Keratinocyte (primary cell): ENCODE measurements around the gene H2AZ2. TPM values are rescaled to one million over a fixed set of nuclear protein-coding genes. Genes with fewer than 3 reads are reported as not detected.
"Not testable (repeated sequence)": the region's sequence is repeated elsewhere in the genome, so short reads cannot be mapped to it uniquely, and the experiment has no call there.

Source experiments
- DNase-seq: peaks from one replicate; pipeline ENCODE4 v3.0.0-alpha.2; 2011; ENCODE audit warnings: low read depth, missing footprints, low spot score
- FAIRE-seq: peaks from 2 replicates; lab custom pipeline; 2011; peaks lifted over from hg19 to GRCh38; lab: Jason Lieb, UNC
- H2AFZ ChIP-seq: 2 replicates; pipeline ENCODE4 v1.6.0; 2012; ENCODE audit warnings: low read length, control low read depth, inconsistent platforms; ENCODE audit not compliant: control insufficient read depth
- H3K27ac ChIP-seq: 2 replicates; pipeline ENCODE4 v1.5.1; 2011; ENCODE audit warnings: low read length; ENCODE audit not compliant: control insufficient read depth, insufficient read depth
- H3K27me3 ChIP-seq: 3 replicates; pipeline ENCODE4 v1.6.0; 2011; ENCODE audit warnings: low read length; ENCODE audit not compliant: control insufficient read depth, insufficient read depth; ENCODE audit errors: extremely low read depth
- H3K36me3 ChIP-seq, 2 experiments: 2 replicates in 1 of 2; 3 replicates in 1 of 2; pipeline ENCODE4 v1.5.1; 2011; ENCODE audit warnings: low read length in 2 of 2, mild to moderate bottlenecking in 1 of 2; ENCODE audit not compliant: control insufficient read depth in 2 of 2, insufficient read depth in 2 of 2; ENCODE audit errors: extremely low read depth in 1 of 2
- H3K4me1 ChIP-seq: 3 replicates; pipeline ENCODE4 v1.5.1; 2011; ENCODE audit warnings: low read length; ENCODE audit not compliant: control insufficient read depth, insufficient read depth; ENCODE audit errors: extremely low read depth
- H3K4me2 ChIP-seq: 3 replicates; pipeline ENCODE4 v1.6.0; 2011; ENCODE audit warnings: low read depth, low read length; ENCODE audit not compliant: control insufficient read depth, insufficient read depth; ENCODE audit errors: extremely low read depth
- H3K4me3 ChIP-seq, 3 experiments: fragments of 200-600 bp in 1 of 3; sonication (generic) in 1 of 3; 2 replicates in 2 of 3; 3 replicates in 1 of 3; pipeline ENCODE4 v1.5.1; 2011 to 2016; ENCODE audit warnings: low read length in 3 of 3, mild to moderate bottlenecking in 3 of 3, control low read depth in 2 of 3, inconsistent platforms in 1 of 3, low read depth in 1 of 3, mixed read lengths in 1 of 3, mixed run types in 1 of 3, moderate library complexity in 1 of 3; ENCODE audit not compliant: control insufficient read depth in 2 of 3, insufficient read depth in 2 of 3; ENCODE audit errors: extremely low read depth in 1 of 3
- H3K79me2 ChIP-seq: 2 replicates; pipeline ENCODE4 v1.6.0; 2012; ENCODE audit warnings: low read length; ENCODE audit not compliant: control insufficient read depth, insufficient read depth
- H3K9ac ChIP-seq: 3 replicates; pipeline ENCODE4 v1.6.0; 2011; ENCODE audit warnings: low read length; ENCODE audit not compliant: control insufficient read depth, insufficient read depth; ENCODE audit errors: extremely low read depth
- H3K9me1 ChIP-seq: 3 replicates; pipeline ENCODE4 v1.6.0; 2011; ENCODE audit warnings: low read length; ENCODE audit not compliant: control insufficient read depth, insufficient read depth; ENCODE audit errors: extremely low read depth
- H3K9me3 ChIP-seq: 2 replicates; pipeline ENCODE4 v1.5.1; 2012; ENCODE audit warnings: low read depth, low read length; ENCODE audit not compliant: control insufficient read depth
- H4K20me1 ChIP-seq: 3 replicates; pipeline ENCODE4 v1.6.0; 2011; ENCODE audit warnings: low read length; ENCODE audit not compliant: control insufficient read depth, insufficient read depth; ENCODE audit errors: extremely low read depth
- EZH2 ChIP-seq: IDR thresholded peaks from one replicate; pipeline ENCODE4 v1.6.1; 2012; ENCODE audit warnings: inconsistent platforms, mild to moderate bottlenecking, low read length, moderate library complexity
- dilution Hi-C: fragments of 300-500 bp; cut with MboI; formaldehyde crosslinking; loops from one replicate; pipeline ENCODE4 v1.7.0; 2020; ENCODE audit warnings: low sequenced_read_pairs; ENCODE audit not compliant: extremely low pct_ligation_motif_present
- polyA plus RNA-seq, 5 experiments: library from polyadenylated mRNA; depleted of rRNA in 3 of 5; stranded (reverse) in 3 of 5; stranded (forward) in 1 of 5; unstranded in 1 of 5; fragments of >200 nt; gene quantifications; 1 replicate in 1 of 5; 2 replicates in 3 of 5; 3 replicates in 1 of 5; pipeline versions ENCODE4 v1.2.1 to v1.2.3, GENCODE V29; 2011 to 2012; ENCODE audit warnings: missing spikeins in 2 of 5, low read depth in 1 of 5, low replicate concordance in 1 of 5
- TF ChIP-seq, protein P1 (sequence below), 3 experiments: IDR thresholded peaks in 1 of 3; conservative IDR thresholded peaks in 1 of 3; optimal IDR thresholded peaks in 1 of 3; 2 replicates in 2 of 3; 3 replicates in 1 of 3; pipeline versions ENCODE3 to v1.5.1; 2011; ENCODE audit warnings: low read length in 3 of 3, mild to moderate bottlenecking in 3 of 3, moderate library complexity in 2 of 3, control low read depth in 1 of 3, inconsistent platforms in 1 of 3; ENCODE audit not compliant: insufficient read depth in 2 of 3; ENCODE audit errors: extremely low read depth in 1 of 3

Gene H2AZ2
- polyA plus RNA-seq, 1 donor (not counting 4 experiments of a cell fraction or from before 2014, with no cell fraction given): 131 TPM

DNA sequence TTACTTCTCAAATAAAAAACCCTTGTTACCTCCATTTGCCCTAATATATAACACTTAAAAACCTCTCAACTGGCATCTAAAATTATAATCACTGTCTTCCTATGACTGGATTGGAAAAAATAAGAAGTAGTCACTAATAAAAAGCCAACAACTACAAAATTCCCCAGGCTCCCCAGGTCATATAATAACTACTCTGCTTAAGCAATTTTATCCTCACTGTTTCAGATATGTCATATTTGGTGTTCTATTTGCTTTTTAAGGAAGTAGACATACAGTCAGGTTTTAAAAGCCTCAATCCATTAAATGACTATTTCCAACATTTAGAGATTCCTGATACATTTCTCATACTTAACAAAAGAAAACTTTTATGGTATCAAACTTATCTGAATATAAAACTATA is 2.4 kb downstream of the H2AZ2 start:
- no peaks in the 10 kb centered on the region for H3K9me1 ChIP-seq
- peaks cover 67% of the 10 kb centered on the region for H3K79me2 ChIP-seq
- dilution Hi-C loops: no loop called here
- no peak overlapping the region for H3K9ac ChIP-seq
- no peak for TF ChIP-seq EZH2
- TF ChIP-seq, protein P1, sequence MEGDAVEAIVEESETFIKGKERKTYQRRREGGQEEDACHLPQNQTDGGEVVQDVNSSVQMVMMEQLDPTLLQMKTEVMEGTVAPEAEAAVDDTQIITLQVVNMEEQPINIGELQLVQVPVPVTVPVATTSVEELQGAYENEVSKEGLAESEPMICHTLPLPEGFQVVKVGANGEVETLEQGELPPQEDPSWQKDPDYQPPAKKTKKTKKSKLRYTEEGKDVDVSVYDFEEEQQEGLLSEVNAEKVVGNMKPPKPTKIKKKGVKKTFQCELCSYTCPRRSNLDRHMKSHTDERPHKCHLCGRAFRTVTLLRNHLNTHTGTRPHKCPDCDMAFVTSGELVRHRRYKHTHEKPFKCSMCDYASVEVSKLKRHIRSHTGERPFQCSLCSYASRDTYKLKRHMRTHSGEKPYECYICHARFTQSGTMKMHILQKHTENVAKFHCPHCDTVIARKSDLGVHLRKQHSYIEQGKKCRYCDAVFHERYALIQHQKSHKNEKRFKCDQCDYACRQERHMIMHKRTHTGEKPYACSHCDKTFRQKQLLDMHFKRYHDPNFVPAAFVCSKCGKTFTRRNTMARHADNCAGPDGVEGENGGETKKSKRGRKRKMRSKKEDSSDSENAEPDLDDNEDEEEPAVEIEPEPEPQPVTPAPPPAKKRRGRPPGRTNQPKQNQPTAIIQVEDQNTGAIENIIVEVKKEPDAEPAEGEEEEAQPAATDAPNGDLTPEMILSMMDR (optimal IDR thresholded peaks at IDR 0.05 in 1 of 3, IDR thresholded peaks at IDR 0.05 in 1 of 3, conservative IDR thresholded peaks at IDR 0.05 in 1 of 3; ENCODE audit: extremely low read depth in 1 of 3, insufficient read depth in 2 of 3, low read length in 3 of 3): no peak
- no peaks in the 10 kb centered on the region for H3K27me3 ChIP-seq
- peak overlapping the region in 1 of 3 experiments; percentile 9 for H3K4me3 ChIP-seq
- H3K4me2 ChIP-seq: peak overlapping the region; percentile 81
- H3K27ac ChIP-seq: no peak overlapping the region
- peaks cover 0 to 4% of the 10 kb centered on the region in 2 experiments for H3K36me3 ChIP-seq
- peaks cover 12% of the 10 kb centered on the region for H3K4me1 ChIP-seq
- no peak for DNase-seq
- no peak for FAIRE-seq
- H3K9me3 ChIP-seq: no peaks in the 10 kb centered on the region
- no peaks in the 10 kb centered on the region for H4K20me1 ChIP-seq
- H2AFZ ChIP-seq: no peak overlapping the region

DNA sequence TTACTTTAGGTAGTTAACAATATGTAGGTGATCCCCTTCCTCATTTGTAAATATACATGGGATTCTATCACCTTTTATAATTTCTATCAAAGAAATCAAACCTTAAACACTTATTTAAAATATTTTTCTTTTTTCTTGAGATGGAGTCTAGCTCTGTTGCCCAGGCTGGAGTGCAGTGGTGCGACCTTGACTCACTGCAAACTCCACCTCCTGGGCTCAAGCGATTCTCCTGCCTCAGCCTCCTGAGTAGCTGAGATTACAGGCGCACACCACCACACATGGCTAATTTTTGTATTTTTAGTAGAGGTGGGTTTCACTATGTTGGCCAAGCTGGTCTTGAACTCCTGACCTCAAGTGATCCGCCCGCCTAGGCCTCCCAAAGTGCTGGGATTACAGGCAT is 4.4 kb downstream of the H2AZ2 start:
- DNase-seq, H3K4me3 ChIP-seq, H3K36me3 ChIP-seq, dilution Hi-C loops, H4K20me1 ChIP-seq, H3K9me1 ChIP-seq, H3K4me1 ChIP-seq, H2AFZ ChIP-seq, FAIRE-seq, H3K9me3 ChIP-seq, H3K27me3 ChIP-seq, H3K4me2 ChIP-seq, H3K9ac ChIP-seq, H3K27ac ChIP-seq: not testable (repeated sequence)
- H3K79me2 ChIP-seq: peaks cover 78% of the 10 kb centered on the region

DNA sequence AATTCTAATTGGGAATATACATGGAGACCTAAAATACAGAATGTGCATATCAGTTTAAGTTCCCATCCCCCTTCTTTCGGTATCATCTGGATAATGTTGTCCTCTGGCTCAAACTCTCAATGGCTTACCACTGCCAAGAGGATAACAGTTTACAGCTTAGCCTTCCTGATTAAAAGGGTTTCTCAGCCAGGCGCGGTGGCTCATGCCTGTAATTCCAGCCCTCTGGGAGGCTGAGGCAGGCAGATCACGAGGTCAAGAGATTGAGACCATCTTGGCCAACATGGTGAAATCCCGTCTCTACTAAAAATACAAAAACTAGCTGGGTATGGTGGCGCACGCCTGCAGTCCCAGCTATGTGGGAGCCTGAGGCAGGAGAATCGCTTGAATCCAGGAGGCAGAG is 5.2 kb downstream of the H2AZ2 start:
- H3K9ac ChIP-seq, H3K36me3 ChIP-seq, H3K4me3 ChIP-seq, dilution Hi-C loops, H2AFZ ChIP-seq, FAIRE-seq, H3K4me2 ChIP-seq, H3K9me1 ChIP-seq, DNase-seq, H3K4me1 ChIP-seq, H3K27ac ChIP-seq, H3K27me3 ChIP-seq, H3K9me3 ChIP-seq, H4K20me1 ChIP-seq: not testable (repeated sequence)
- peaks cover 80% of the 10 kb centered on the region for H3K79me2 ChIP-seq
